Measurements from ENCODE around the gene SPIB.

DNA sequence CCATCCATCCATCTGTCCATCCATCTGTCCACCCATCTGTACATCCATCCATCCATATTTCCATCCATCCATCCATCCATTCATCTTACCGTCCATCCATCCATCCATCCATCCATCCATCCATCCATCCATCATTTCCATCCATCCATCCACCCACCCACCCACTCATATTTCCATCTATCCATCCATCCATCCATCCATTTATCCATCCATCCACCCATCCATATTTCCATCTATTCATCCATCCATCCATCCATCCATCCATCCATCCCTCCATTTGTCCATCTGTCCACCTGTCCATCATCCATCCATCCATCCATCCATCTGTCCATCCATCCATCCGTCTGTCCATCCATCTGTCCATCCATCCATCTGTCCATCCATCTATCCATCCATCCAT is 37.3 kb downstream of the SPIB start:
- TF ChIP-seq POLR2AphosphoS5 (IDR thresholded peaks at IDR 0.05): no peak
- TF ChIP-seq, protein P1, sequence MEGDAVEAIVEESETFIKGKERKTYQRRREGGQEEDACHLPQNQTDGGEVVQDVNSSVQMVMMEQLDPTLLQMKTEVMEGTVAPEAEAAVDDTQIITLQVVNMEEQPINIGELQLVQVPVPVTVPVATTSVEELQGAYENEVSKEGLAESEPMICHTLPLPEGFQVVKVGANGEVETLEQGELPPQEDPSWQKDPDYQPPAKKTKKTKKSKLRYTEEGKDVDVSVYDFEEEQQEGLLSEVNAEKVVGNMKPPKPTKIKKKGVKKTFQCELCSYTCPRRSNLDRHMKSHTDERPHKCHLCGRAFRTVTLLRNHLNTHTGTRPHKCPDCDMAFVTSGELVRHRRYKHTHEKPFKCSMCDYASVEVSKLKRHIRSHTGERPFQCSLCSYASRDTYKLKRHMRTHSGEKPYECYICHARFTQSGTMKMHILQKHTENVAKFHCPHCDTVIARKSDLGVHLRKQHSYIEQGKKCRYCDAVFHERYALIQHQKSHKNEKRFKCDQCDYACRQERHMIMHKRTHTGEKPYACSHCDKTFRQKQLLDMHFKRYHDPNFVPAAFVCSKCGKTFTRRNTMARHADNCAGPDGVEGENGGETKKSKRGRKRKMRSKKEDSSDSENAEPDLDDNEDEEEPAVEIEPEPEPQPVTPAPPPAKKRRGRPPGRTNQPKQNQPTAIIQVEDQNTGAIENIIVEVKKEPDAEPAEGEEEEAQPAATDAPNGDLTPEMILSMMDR (IDR thresholded peaks at IDR 0.05): no peak
